Inferior parietal cortex (tissue), 1 donor: ENCODE data around the gene VPS54.
"Not testable (repeated sequence)": the region's sequence is repeated elsewhere in the genome, so short reads cannot be mapped to it uniquely, and the experiment has no call there.

Experiments
- DNase-seq: peaks from one replicate; pipeline ENCODE4 v3.0.0-alpha.2; 2016; ENCODE audit errors: extremely low spot score

Gene VPS54

GRCh38 chr2:63872571-63873328 is 146.5 kb downstream of the VPS54 start:
- no peak for DNase-seq

- DNase-seq, result no peak
Measured at GRCh38 chr2:63871864-63872263, 147.4 kb downstream of the VPS54 start.

GRCh38 chr2:63870679-63871078 is 148.5 kb downstream of the VPS54 start:
- DNase-seq, result no peak

- DNase-seq, result no peak
Measured at GRCh38 chr2:63866009-63866709, 153.1 kb downstream of the VPS54 start.

- DNase-seq, result no peak
Measured at GRCh38 chr2:63865159-63865799, 153.9 kb downstream of the VPS54 start.

GRCh38 chr2:63863707-63864106 is 155.5 kb downstream of the VPS54 start:
- no peak for DNase-seq

GRCh38 chr2:63862806-63863205 is 156.4 kb downstream of the VPS54 start:
- DNase-seq, result no peak

- peak; percentile 70 for DNase-seq
Measured at GRCh38 chr2:63861220-63861822, 157.9 kb downstream of the VPS54 start.

GRCh38 chr2:63858291-63858690 is 160.9 kb downstream of the VPS54 start:
- DNase-seq, result no peak

GRCh38 chr2:63856303-63856603 is 163.0 kb downstream of the VPS54 start:
- DNase-seq, result no peak

GRCh38 chr2:63855418-63856302 is 163.6 kb downstream of the VPS54 start:
- DNase-seq, result no peak

- no peak for DNase-seq
Measured at GRCh38 chr2:63853527-63854310, 165.5 kb downstream of the VPS54 start.

- no peak for DNase-seq
Measured at GRCh38 chr2:63851691-63852311, 167.4 kb downstream of the VPS54 start.

- DNase-seq, result no peak
Measured at GRCh38 chr2:63850649-63851048, 168.6 kb downstream of the VPS54 start.

- DNase-seq, result no peak
Measured at GRCh38 chr2:63850204-63850571, 169.0 kb downstream of the VPS54 start.

GRCh38 chr2:63849381-63850203 is 169.6 kb downstream of the VPS54 start:
- no peak for DNase-seq

- DNase-seq, result not testable (repeated sequence)
Measured at GRCh38 chr2:63847571-63847970, 171.7 kb downstream of the VPS54 start.

GRCh38 chr2:63846487-63846886 is 172.7 kb downstream of the VPS54 start:
- no peak for DNase-seq

GRCh38 chr2:63845866-63846265 is 173.4 kb downstream of the VPS54 start:
- no peak for DNase-seq
